ENCODE results near the gene SNX22. TPM values are rescaled to one million over a fixed set of nuclear protein-coding genes. Genes with fewer than 3 reads are reported as not detected.
A peak's percentile ranks its signal among the peaks of the same experiment; 100 is the strongest.
"Not testable (repeated sequence)": the region's sequence is repeated elsewhere in the genome, so short reads cannot be mapped to it uniquely, and the experiment has no call there.

SNX22 gene
- total RNA-seq, 5 donors from 2014 or later (not counting 1 experiment from before 2014, with no cell fraction given) = 0.58 to 3.7 (median 1.4) TPM

- 100% methylated on average over 1 of the region's 2 CpGs for WGBS (ENCODE audit: insufficient coverage)
- peaks cover 55% of the 10 kb centered on the region for H3K36me3 Mint-ChIP-seq
- CTCF ChIA-PET = interaction anchor here in 1 of 2 donors (0.6 kb wide), 1 partner anchor 1453 kb away, joined by 11 read pairs; no protein-coding TSS in a partner anchor
Measured at GRCh38 chr15:64120322-64120721, 31.2 kb upstream of the SNX22 start.

GRCh38 chr15:64121614-64122013 lies 29.9 kb upstream of the SNX22 start:
- Mint-ChIP-seq H3K36me3 (peaks cover 52% of the 10 kb centered on the region), H3K4me1 (peaks cover 0 to 2% (median 0%) of the 10 kb centered on the region in 3 donors)
- POLR2A ChIA-PET = no interaction called here

More at GRCh38 chr15:64120322-64120721, 31.2 kb upstream of the SNX22 start:
- POLR2A ChIA-PET = interaction anchor here in 1 of 2 donors (0.7 kb wide), 1 partner anchor 1166 kb away, joined by 3 read pairs; the partner anchor contains the start of gene PARP16
- H3K36me3 ChIP-seq (ENCODE audit: control insufficient read depth in 2 of 2, extremely low read depth in 1 of 2, insufficient read depth in 1 of 2, low read length in 1 of 2) = peaks cover 23 to 90% of the 10 kb centered on the region in 2 donors
- not testable (repeated sequence) for H3K4me3 Mint-ChIP-seq; H3K27ac ChIP-seq (ENCODE audit: low read length); H3K9me3 Mint-ChIP-seq; H3K27ac Mint-ChIP-seq; H3K4me1 Mint-ChIP-seq; H3K27me3 ChIP-seq (replicated peaks in 1 of 2; ENCODE audit: control insufficient read depth in 2 of 2, extremely low read depth in 1 of 2, insufficient read depth in 2 of 2, low read length in 1 of 2); H3K4me3 ChIP-seq (ENCODE audit: control insufficient read depth in 1 of 2, extremely low read depth in 1 of 2, low read length in 1 of 2); ATAC-seq (replicated peaks in 1 of 4); H3K27me3 Mint-ChIP-seq; H3K4me1 ChIP-seq (ENCODE audit: control insufficient read depth in 1 of 2, extremely low read depth in 1 of 2, insufficient read depth in 2 of 2, low read length in 2 of 2); DNase-seq; H3K9me3 ChIP-seq

DNA sequence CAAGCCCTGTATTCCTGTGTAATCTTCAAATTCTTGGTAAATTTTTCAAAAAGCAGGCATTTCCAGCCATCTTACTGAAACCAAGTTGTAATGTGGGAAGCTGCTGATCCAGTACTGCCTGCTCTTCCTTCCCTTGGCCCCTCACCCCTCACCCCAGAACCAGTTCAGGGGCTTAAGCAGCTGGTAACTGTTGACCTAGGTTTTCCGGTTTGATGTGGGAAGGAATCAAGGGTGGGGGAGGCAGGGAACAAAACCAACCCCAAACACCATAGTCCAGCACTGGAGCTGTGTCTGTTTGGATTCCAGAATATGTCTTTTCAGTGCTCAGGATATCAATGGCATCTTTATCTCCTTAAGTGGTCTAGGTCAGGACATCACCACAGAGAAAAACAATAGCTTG lies 29.1 kb upstream of the SNX22 start:
- POLR2A ChIA-PET = no interaction called here
- Histone ChIP-seq H3K4me3 (ENCODE audit: control insufficient read depth in 1 of 2, extremely low read depth in 1 of 2, low read length in 1 of 2) (no peak overlapping the region), H3K27me3 (replicated peaks in 1 of 2; ENCODE audit: control insufficient read depth in 2 of 2, extremely low read depth in 1 of 2, insufficient read depth in 2 of 2, low read length in 1 of 2) (no peaks in the 10 kb centered on the region), H3K36me3 (ENCODE audit: control insufficient read depth in 2 of 2, extremely low read depth in 1 of 2, insufficient read depth in 1 of 2, low read length in 1 of 2) (peaks cover 23 to 84% of the 10 kb centered on the region in 2 donors), H3K9me3 (no peaks in the 10 kb centered on the region), H3K27ac (ENCODE audit: low read length) (no peak overlapping the region), H3K4me1 (ENCODE audit: control insufficient read depth in 1 of 2, extremely low read depth in 1 of 2, insufficient read depth in 2 of 2, low read length in 2 of 2) (no peaks in the 10 kb centered on the region)
- Mint-ChIP-seq H3K4me1 (peaks cover 0 to 2% (median 0%) of the 10 kb centered on the region in 3 donors), H3K27me3 (no peaks in the 10 kb centered on the region), H3K4me3 (no peak overlapping the region), H3K9me3 (no peaks in the 10 kb centered on the region), H3K36me3 (peaks cover 59% of the 10 kb centered on the region), H3K27ac (no peak overlapping the region)
- ATAC-seq (replicated peaks in 1 of 4) (no peak), DNase-seq (no peak)
- CTCF ChIA-PET = no interaction called here
- no CpG with 5 or more reads among the region's 1 CpG for WGBS (ENCODE audit: insufficient coverage)

More at GRCh38 chr15:64121614-64122013, 29.9 kb upstream of the SNX22 start:
- H3K9me3 Mint-ChIP-seq = no peaks in the 10 kb centered on the region
- peaks cover 23 to 83% of the 10 kb centered on the region in 2 donors for H3K36me3 ChIP-seq (ENCODE audit: control insufficient read depth in 2 of 2, extremely low read depth in 1 of 2, insufficient read depth in 1 of 2, low read length in 1 of 2)
- ATAC-seq (replicated peaks in 1 of 4) (no peak), DNase-seq (no peak)
- no peaks in the 10 kb centered on the region for H3K4me1 ChIP-seq (ENCODE audit: control insufficient read depth in 1 of 2, extremely low read depth in 1 of 2, insufficient read depth in 2 of 2, low read length in 2 of 2)
- no peaks in the 10 kb centered on the region for H3K27me3 Mint-ChIP-seq
- no peaks in the 10 kb centered on the region for H3K27me3 ChIP-seq (replicated peaks in 1 of 2; ENCODE audit: control insufficient read depth in 2 of 2, extremely low read depth in 1 of 2, insufficient read depth in 2 of 2, low read length in 1 of 2)
- WGBS (ENCODE audit: insufficient coverage) = no CpG with 5 or more reads among the region's 4 CpGs
- H3K9me3 ChIP-seq = no peaks in the 10 kb centered on the region
- H3K4me3 ChIP-seq (ENCODE audit: control insufficient read depth in 1 of 2, extremely low read depth in 1 of 2, low read length in 1 of 2) = no peak overlapping the region
- CTCF ChIA-PET = interaction anchor here in 1 of 2 donors (1.1 kb wide), 1 partner anchor 10 kb away, joined by 3 read pairs; no protein-coding TSS in a partner anchor
- no peak overlapping the region for H3K4me3 Mint-ChIP-seq
- no peak overlapping the region for H3K27ac Mint-ChIP-seq
- no peak overlapping the region for H3K27ac ChIP-seq (ENCODE audit: low read length)

- H3K4me1 Mint-ChIP-seq = peaks cover 0 to 2% (median 0%) of the 10 kb centered on the region in 3 donors
- no peak overlapping the region for H3K4me3 Mint-ChIP-seq
- CTCF ChIA-PET = no interaction called here
- POLR2A ChIA-PET = no interaction called here
- no peak overlapping the region for H3K4me3 ChIP-seq (ENCODE audit: control insufficient read depth in 1 of 2, extremely low read depth in 1 of 2, low read length in 1 of 2)
- H3K27ac Mint-ChIP-seq = no peak overlapping the region
- no peak for ATAC-seq (replicated peaks in 1 of 4)
- DNase-seq = no peak
- H3K9me3 ChIP-seq = no peaks in the 10 kb centered on the region
- H3K36me3 Mint-ChIP-seq = peaks cover 61% of the 10 kb centered on the region
- H3K27me3 Mint-ChIP-seq = no peaks in the 10 kb centered on the region
- peaks cover 23 to 84% of the 10 kb centered on the region in 2 donors for H3K36me3 ChIP-seq (ENCODE audit: control insufficient read depth in 2 of 2, extremely low read depth in 1 of 2, insufficient read depth in 1 of 2, low read length in 1 of 2)
- no CpG with 5 or more reads among the region's 3 CpGs for WGBS (ENCODE audit: insufficient coverage)
- no peaks in the 10 kb centered on the region for H3K9me3 Mint-ChIP-seq
- no peak overlapping the region for H3K27ac ChIP-seq (ENCODE audit: low read length)
- H3K4me1 ChIP-seq (ENCODE audit: control insufficient read depth in 1 of 2, extremely low read depth in 1 of 2, insufficient read depth in 2 of 2, low read length in 2 of 2) = no peaks in the 10 kb centered on the region
- no peaks in the 10 kb centered on the region for H3K27me3 ChIP-seq (replicated peaks in 1 of 2; ENCODE audit: control insufficient read depth in 2 of 2, extremely low read depth in 1 of 2, insufficient read depth in 2 of 2, low read length in 1 of 2)
Measured at GRCh38 chr15:64122936-64123351, 28.6 kb upstream of the SNX22 start.

DNA sequence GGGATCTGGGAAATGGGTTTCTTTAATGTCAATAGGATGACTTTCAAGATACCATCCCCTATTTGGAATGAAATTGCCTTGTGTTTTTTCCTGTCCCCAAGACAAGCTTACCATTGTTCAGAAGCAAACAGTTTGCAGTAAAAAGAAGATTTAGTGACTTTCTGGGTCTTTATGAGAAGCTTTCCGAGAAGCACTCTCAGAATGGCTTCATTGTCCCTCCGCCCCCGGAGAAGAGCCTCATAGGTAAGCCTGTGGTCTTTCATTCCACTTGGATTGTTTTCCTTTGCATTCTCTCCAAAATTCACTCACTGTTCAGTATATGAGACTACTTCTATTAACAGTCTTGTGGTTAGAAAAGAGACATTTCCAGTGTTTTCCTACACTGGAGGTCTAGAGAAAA lies 25.6 kb upstream of the SNX22 start:
- no peaks in the 10 kb centered on the region for H3K27me3 ChIP-seq (replicated peaks in 1 of 2; ENCODE audit: control insufficient read depth in 2 of 2, extremely low read depth in 1 of 2, insufficient read depth in 2 of 2, low read length in 1 of 2)
- no peak for ATAC-seq (replicated peaks in 1 of 4)
- Mint-ChIP-seq H3K9me3 (no peaks in the 10 kb centered on the region), H3K4me1 (peaks cover 0 to 2% (median 0%) of the 10 kb centered on the region in 3 donors), H3K4me3 (no peak overlapping the region), H3K27me3 (no peaks in the 10 kb centered on the region), H3K27ac (peak overlapping the region in 1 of 2 donors; percentile 39), H3K36me3 (peaks cover 54% of the 10 kb centered on the region)
- no CpG with 5 or more reads among the region's 3 CpGs for WGBS (ENCODE audit: insufficient coverage)
- CTCF ChIA-PET = interaction anchor here in 1 of 2 donors (1.0 to 1.2 kb wide), 2 partner anchors 21 to 27 kb away, joined by 3 to 4 read pairs; no protein-coding TSS in a partner anchor
- no peak overlapping the region for H3K4me3 ChIP-seq (ENCODE audit: control insufficient read depth in 1 of 2, extremely low read depth in 1 of 2, low read length in 1 of 2)
- H3K27ac ChIP-seq (ENCODE audit: low read length) = no peak overlapping the region
- peaks cover 7 to 83% of the 10 kb centered on the region in 2 donors for H3K36me3 ChIP-seq (ENCODE audit: control insufficient read depth in 2 of 2, extremely low read depth in 1 of 2, insufficient read depth in 1 of 2, low read length in 1 of 2)
- H3K9me3 ChIP-seq = no peaks in the 10 kb centered on the region
- DNase-seq = no peak
- H3K4me1 ChIP-seq (ENCODE audit: control insufficient read depth in 1 of 2, extremely low read depth in 1 of 2, insufficient read depth in 2 of 2, low read length in 2 of 2) = no peaks in the 10 kb centered on the region
- POLR2A ChIA-PET = interaction anchor here (0.6 kb wide), 3 partner anchors 243 to 418 kb away, joined by 3 to 6 read pairs (median 5); no protein-coding TSS in a partner anchor

DNA sequence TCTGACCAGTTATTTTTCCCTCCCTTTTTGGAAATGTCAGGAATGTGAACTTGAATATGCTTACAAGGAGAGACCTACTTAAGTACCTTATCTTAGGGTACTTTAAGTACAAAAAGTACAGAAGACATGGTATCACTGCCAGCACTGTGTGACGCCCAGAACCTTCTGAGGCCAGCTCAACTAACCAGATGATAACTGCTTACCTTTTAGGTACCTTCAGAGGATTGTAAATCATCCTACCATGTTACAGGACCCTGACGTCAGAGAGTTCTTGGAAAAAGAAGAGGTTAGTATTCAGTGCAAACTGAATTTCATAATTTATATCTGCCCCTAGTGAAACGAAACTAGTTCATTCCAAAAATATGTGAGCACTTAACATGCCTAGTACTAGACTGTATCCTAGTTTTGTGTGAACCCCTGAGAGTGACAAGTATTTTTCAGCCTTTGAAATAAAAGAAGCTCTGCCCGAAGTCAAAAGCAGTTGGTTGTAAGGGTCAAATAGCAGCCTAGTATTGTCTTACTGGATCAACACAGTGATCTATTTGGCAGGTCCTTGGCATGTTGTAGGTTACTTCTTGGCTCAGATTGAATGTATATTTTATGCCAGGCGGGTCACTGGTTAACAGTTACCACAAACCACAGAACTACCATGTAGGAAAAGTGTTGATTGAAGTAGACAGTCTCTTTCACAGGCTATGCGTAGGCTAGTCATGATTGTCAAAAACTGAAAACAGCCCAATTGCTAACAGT lies 23.8 kb upstream of the SNX22 start:
- no peaks in the 10 kb centered on the region for H3K4me1 Mint-ChIP-seq
- ChIA-PET POLR2A (interaction anchor here in 1 of 2 donors (0.7 kb wide), 1 partner anchor 546 kb away, joined by 3 read pairs; no protein-coding TSS in a partner anchor), CTCF (no interaction called here)
- no peaks in the 10 kb centered on the region for H3K27me3 Mint-ChIP-seq
- no peaks in the 10 kb centered on the region for H3K27me3 ChIP-seq (replicated peaks in 1 of 2; ENCODE audit: control insufficient read depth in 2 of 2, extremely low read depth in 1 of 2, insufficient read depth in 2 of 2, low read length in 1 of 2)
- H3K4me1 ChIP-seq (ENCODE audit: control insufficient read depth in 1 of 2, extremely low read depth in 1 of 2, insufficient read depth in 2 of 2, low read length in 2 of 2) = no peaks in the 10 kb centered on the region
- H3K27ac ChIP-seq (ENCODE audit: low read length) = no peak overlapping the region
- H3K27ac Mint-ChIP-seq = no peak overlapping the region
- no peak overlapping the region for H3K4me3 Mint-ChIP-seq
- WGBS (ENCODE audit: insufficient coverage) = no CpG with 5 or more reads among the region's 6 CpGs
- H3K36me3 ChIP-seq (ENCODE audit: control insufficient read depth in 2 of 2, extremely low read depth in 1 of 2, insufficient read depth in 1 of 2, low read length in 1 of 2) = peaks cover 10 to 84% of the 10 kb centered on the region in 2 donors
- H3K4me3 ChIP-seq (ENCODE audit: control insufficient read depth in 1 of 2, extremely low read depth in 1 of 2, low read length in 1 of 2) = no peak overlapping the region
- ATAC-seq (replicated peaks in 1 of 4) (no peak), DNase-seq (no peak)
- no peaks in the 10 kb centered on the region for H3K9me3 Mint-ChIP-seq
- no peaks in the 10 kb centered on the region for H3K9me3 ChIP-seq
- peaks cover 62% of the 10 kb centered on the region for H3K36me3 Mint-ChIP-seq
